Keratinocyte (primary cell): ENCODE data around the gene ATG10. TPM values are rescaled to one million over a fixed set of nuclear protein-coding genes. Genes with fewer than 3 reads are reported as not detected.

Experiments used
- DNase-seq: peaks from one replicate; pipeline ENCODE4 v3.0.0-alpha.2; 2011; ENCODE audit warnings: low read depth, missing footprints, low spot score
- FAIRE-seq: peaks from 2 replicates; lab custom pipeline; 2011; peaks lifted over from hg19 to GRCh38; lab: Jason Lieb, UNC
- H2AFZ ChIP-seq: 2 replicates; pipeline ENCODE4 v1.6.0; 2012; ENCODE audit warnings: low read length, control low read depth, inconsistent platforms; ENCODE audit not compliant: control insufficient read depth
- H3K27ac ChIP-seq: 2 replicates; pipeline ENCODE4 v1.5.1; 2011; ENCODE audit warnings: low read length; ENCODE audit not compliant: control insufficient read depth, insufficient read depth
- H3K27me3 ChIP-seq: 3 replicates; pipeline ENCODE4 v1.6.0; 2011; ENCODE audit warnings: low read length; ENCODE audit not compliant: control insufficient read depth, insufficient read depth; ENCODE audit errors: extremely low read depth
- H3K36me3 ChIP-seq, 2 experiments: 2 replicates in 1 of 2; 3 replicates in 1 of 2; pipeline ENCODE4 v1.5.1; 2011; ENCODE audit warnings: low read length in 2 of 2, mild to moderate bottlenecking in 1 of 2; ENCODE audit not compliant: control insufficient read depth in 2 of 2, insufficient read depth in 2 of 2; ENCODE audit errors: extremely low read depth in 1 of 2
- H3K4me1 ChIP-seq: 3 replicates; pipeline ENCODE4 v1.5.1; 2011; ENCODE audit warnings: low read length; ENCODE audit not compliant: control insufficient read depth, insufficient read depth; ENCODE audit errors: extremely low read depth
- H3K4me2 ChIP-seq: 3 replicates; pipeline ENCODE4 v1.6.0; 2011; ENCODE audit warnings: low read depth, low read length; ENCODE audit not compliant: control insufficient read depth, insufficient read depth; ENCODE audit errors: extremely low read depth
- H3K4me3 ChIP-seq, 3 experiments: fragments of 200-600 bp in 1 of 3; sonication (generic) in 1 of 3; 2 replicates in 2 of 3; 3 replicates in 1 of 3; pipeline ENCODE4 v1.5.1; 2011 to 2016; ENCODE audit warnings: low read length in 3 of 3, mild to moderate bottlenecking in 3 of 3, control low read depth in 2 of 3, inconsistent platforms in 1 of 3, low read depth in 1 of 3, mixed read lengths in 1 of 3, mixed run types in 1 of 3, moderate library complexity in 1 of 3; ENCODE audit not compliant: control insufficient read depth in 2 of 3, insufficient read depth in 2 of 3; ENCODE audit errors: extremely low read depth in 1 of 3
- H3K79me2 ChIP-seq: 2 replicates; pipeline ENCODE4 v1.6.0; 2012; ENCODE audit warnings: low read length; ENCODE audit not compliant: control insufficient read depth, insufficient read depth
- H3K9ac ChIP-seq: 3 replicates; pipeline ENCODE4 v1.6.0; 2011; ENCODE audit warnings: low read length; ENCODE audit not compliant: control insufficient read depth, insufficient read depth; ENCODE audit errors: extremely low read depth
- H3K9me1 ChIP-seq: 3 replicates; pipeline ENCODE4 v1.6.0; 2011; ENCODE audit warnings: low read length; ENCODE audit not compliant: control insufficient read depth, insufficient read depth; ENCODE audit errors: extremely low read depth
- H3K9me3 ChIP-seq: 2 replicates; pipeline ENCODE4 v1.5.1; 2012; ENCODE audit warnings: low read depth, low read length; ENCODE audit not compliant: control insufficient read depth
- H4K20me1 ChIP-seq: 3 replicates; pipeline ENCODE4 v1.6.0; 2011; ENCODE audit warnings: low read length; ENCODE audit not compliant: control insufficient read depth, insufficient read depth; ENCODE audit errors: extremely low read depth
- CTCF ChIP-seq, 3 experiments: IDR thresholded peaks in 1 of 3; conservative IDR thresholded peaks in 1 of 3; optimal IDR thresholded peaks in 1 of 3; 2 replicates in 2 of 3; 3 replicates in 1 of 3; pipeline versions ENCODE3 to v1.5.1; 2011; ENCODE audit warnings: low read length in 3 of 3, mild to moderate bottlenecking in 3 of 3, moderate library complexity in 2 of 3, control low read depth in 1 of 3, inconsistent platforms in 1 of 3; ENCODE audit not compliant: insufficient read depth in 2 of 3; ENCODE audit errors: extremely low read depth in 1 of 3
- EZH2 ChIP-seq: IDR thresholded peaks from one replicate; pipeline ENCODE4 v1.6.1; 2012; ENCODE audit warnings: inconsistent platforms, mild to moderate bottlenecking, low read length, moderate library complexity
- dilution Hi-C: fragments of 300-500 bp; cut with MboI; formaldehyde crosslinking; loops from one replicate; pipeline ENCODE4 v1.7.0; 2020; ENCODE audit warnings: low sequenced_read_pairs; ENCODE audit not compliant: extremely low pct_ligation_motif_present
- polyA plus RNA-seq, 5 experiments: library from polyadenylated mRNA; depleted of rRNA in 3 of 5; stranded (reverse) in 3 of 5; stranded (forward) in 1 of 5; unstranded in 1 of 5; fragments of >200 nt; gene quantifications; 1 replicate in 1 of 5; 2 replicates in 3 of 5; 3 replicates in 1 of 5; pipeline versions ENCODE4 v1.2.1 to v1.2.3, GENCODE V29; 2011 to 2012; ENCODE audit warnings: missing spikeins in 2 of 5, low read depth in 1 of 5, low replicate concordance in 1 of 5

Gene ATG10
- polyA plus RNA-seq, 1 donor (not counting 4 experiments of a cell fraction or from before 2014, with no cell fraction given): 5.4 TPM

GRCh38 chr5:82168294-82168693 lies 196.5 kb downstream of the ATG10 start:
- FAIRE-seq: no peak
- H3K27ac ChIP-seq: no peak overlapping the region
- no peak for TF ChIP-seq CTCF (optimal IDR thresholded peaks at IDR 0.05 in 1 of 3, IDR thresholded peaks at IDR 0.05 in 1 of 3, conservative IDR thresholded peaks at IDR 0.05 in 1 of 3; ENCODE audit: extremely low read depth in 1 of 3, insufficient read depth in 2 of 3, low read length in 3 of 3)
- no peak for TF ChIP-seq EZH2
- DNase-seq: no peak
- H2AFZ ChIP-seq: no peak overlapping the region
- no peak overlapping the region for H3K4me2 ChIP-seq
- H3K9me1 ChIP-seq: no peaks in the 10 kb centered on the region
- H3K4me1 ChIP-seq: peaks cover 25% of the 10 kb centered on the region
- no peaks in the 10 kb centered on the region for H3K27me3 ChIP-seq
- no peaks in the 10 kb centered on the region for H3K79me2 ChIP-seq
- no peaks in the 10 kb centered on the region for H3K9me3 ChIP-seq
- H3K9ac ChIP-seq: no peak overlapping the region
- dilution Hi-C loops: no loop called here
- H3K4me3 ChIP-seq: no peak overlapping the region
- no peaks in the 10 kb centered on the region for H3K36me3 ChIP-seq
- H4K20me1 ChIP-seq: no peaks in the 10 kb centered on the region

GRCh38 chr5:82169892-82170291 lies 198.1 kb downstream of the ATG10 start:
- Histone ChIP-seq H3K27ac (no peak overlapping the region), H3K36me3 (no peaks in the 10 kb centered on the region), H3K79me2 (no peaks in the 10 kb centered on the region), H3K9me3 (no peaks in the 10 kb centered on the region), H3K4me3 (no peak overlapping the region), H3K9me1 (no peaks in the 10 kb centered on the region), H3K4me2 (no peak overlapping the region), H3K27me3 (no peaks in the 10 kb centered on the region), H4K20me1 (no peaks in the 10 kb centered on the region), H2AFZ (no peak overlapping the region), H3K4me1 (peaks cover 9% of the 10 kb centered on the region), H3K9ac (no peak overlapping the region)
- DNase-seq: no peak
- TF ChIP-seq CTCF (optimal IDR thresholded peaks at IDR 0.05 in 1 of 3, IDR thresholded peaks at IDR 0.05 in 1 of 3, conservative IDR thresholded peaks at IDR 0.05 in 1 of 3; ENCODE audit: extremely low read depth in 1 of 3, insufficient read depth in 2 of 3, low read length in 3 of 3) (no peak), EZH2 (no peak)
- FAIRE-seq: no peak
- dilution Hi-C loops: no loop called here
